H1 (cell line): ENCODE measurements around the gene ZNF132. TPM values are rescaled to one million over a fixed set of nuclear protein-coding genes. Genes with fewer than 3 reads are reported as not detected.

Experiments
- CTCF ChIA-PET: fragments of 300-600 bp; sonication (Branson Sonifier 250); formaldehyde crosslinking; loops from one replicate; lab custom pipeline; 2021; ENCODE audit not compliant: partially characterized antibody; lab: Charles Lee
- POLR2A ChIA-PET: fragments of 300-600 bp; sonication (Branson Sonifier 250); formaldehyde crosslinking; loops from one replicate; lab custom pipeline; 2021; ENCODE audit warnings: inconsistent platforms; ENCODE audit not compliant: partially characterized antibody; lab: Charles Lee
- DNase-seq, 2 experiments: peaks; one replicate each; pipeline versions ENCODE4 v3.0.0 to v3.0.0-alpha.2; 2010 to 2022; ENCODE audit warnings: low spot score in 2 of 2, low read depth in 1 of 2, mixed read lengths in 1 of 2
- FAIRE-seq: peaks from 2 replicates; lab custom pipeline; 2011; peaks lifted over from hg19 to GRCh38; lab: Jason Lieb, UNC
- H2AFZ ChIP-seq: 2 replicates; pipeline ENCODE4 v1.8.1; 2012; ENCODE audit warnings: low read length, inconsistent platforms
- H2AK5ac ChIP-seq: 2 replicates; pipeline ENCODE4 v1.6.1; 2013; ENCODE audit warnings: low read depth, low read length
- H2BK120ac ChIP-seq: replicated peaks from 2 replicates; pipeline ENCODE3; 2013; ENCODE audit warnings: low read depth, low read length, inconsistent platforms
- H2BK12ac ChIP-seq: 2 replicates; pipeline ENCODE4 v1.6.1; 2013; ENCODE audit warnings: low read depth, low read length
- H2BK15ac ChIP-seq: 2 replicates; pipeline ENCODE4 v1.6.1; 2013; ENCODE audit warnings: low read length
- H2BK20ac ChIP-seq: 2 replicates; pipeline ENCODE4 v1.6.1; 2013; ENCODE audit warnings: low read length
- H2BK5ac ChIP-seq: 2 replicates; pipeline ENCODE4 v1.6.1; 2013; ENCODE audit warnings: low read depth, low read length
- H3K14ac ChIP-seq: 2 replicates; pipeline ENCODE4 v1.6.1; 2013; ENCODE audit warnings: inconsistent platforms; ENCODE audit not compliant: insufficient read length
- H3K18ac ChIP-seq: 2 replicates; pipeline ENCODE4 v1.6.1; 2013; ENCODE audit warnings: low read length; ENCODE audit errors: extremely low read depth
- H3K23ac ChIP-seq: 2 replicates; pipeline ENCODE4 v1.6.1; 2013; ENCODE audit warnings: inconsistent platforms; ENCODE audit not compliant: insufficient read length
- H3K23me2 ChIP-seq: 2 replicates; pipeline ENCODE4 v1.6.1; 2013; ENCODE audit warnings: low read depth, low read length
- H3K27ac ChIP-seq: 2 replicates; pipeline ENCODE4 v1.6.1; 2011; ENCODE audit warnings: low read depth, low read length, inconsistent platforms
- H3K27me3 ChIP-seq, 4 experiments: replicated peaks in 1 of 4; 1 replicate in 1 of 4; 2 replicates in 3 of 4; pipeline versions ENCODE4 v1.6.1 to v1.8.1; 2011 to 2013; ENCODE audit warnings: low read length in 3 of 4, mild to moderate bottlenecking in 3 of 4, inconsistent platforms in 2 of 4, mixed read lengths in 2 of 4, moderate library complexity in 1 of 4; ENCODE audit not compliant: control insufficient read depth in 3 of 4, insufficient read depth in 3 of 4; ENCODE audit errors: extremely low read depth in 1 of 4
- H3K36me3 ChIP-seq, 4 experiments: 2 replicates each; pipeline versions ENCODE4 v1.6.1 to v1.8.1; 2011 to 2013; ENCODE audit warnings: mild to moderate bottlenecking in 4 of 4, low read length in 3 of 4, moderate library complexity in 2 of 4, control low read depth in 1 of 4, inconsistent platforms in 1 of 4; ENCODE audit not compliant: insufficient read depth in 4 of 4, control insufficient read depth in 2 of 4
- H3K4ac ChIP-seq: replicated peaks from 2 replicates; pipeline ENCODE3; 2013; ENCODE audit warnings: low read length, low read depth, mixed read lengths, inconsistent platforms; ENCODE audit not compliant: insufficient read length
- H3K4me1 ChIP-seq, 4 experiments: replicated peaks in 1 of 4; 1 replicate in 1 of 4; 2 replicates in 3 of 4; pipeline versions ENCODE4 v1.6.1 to v1.8.1; 2011 to 2013; ENCODE audit warnings: low read length in 3 of 4, inconsistent platforms in 2 of 4, mixed read lengths in 1 of 4; ENCODE audit not compliant: insufficient read depth in 4 of 4, control insufficient read depth in 3 of 4
- H3K4me2 ChIP-seq, 2 experiments: 2 replicates each; pipeline versions ENCODE4 v1.6.1 to v1.8.1; 2011 to 2013; ENCODE audit warnings: low read depth in 2 of 2, low read length in 2 of 2, control low read depth in 1 of 2, inconsistent platforms in 1 of 2, mild to moderate bottlenecking in 1 of 2; ENCODE audit not compliant: insufficient read depth in 1 of 2
- H3K4me3 ChIP-seq, 4 experiments: fragments of 200-600, 300-600 bp in 1 of 4; sonication (generic), shearing (Covaris generic), sonication (Bioruptor Twin) in 1 of 4; 2 replicates each; pipeline versions ENCODE4 v1.5.1 to v1.8.1; 2011 to 2016; ENCODE audit warnings: low read length in 4 of 4, low read depth in 3 of 4, control low read depth in 2 of 4, inconsistent platforms in 2 of 4, mild to moderate bottlenecking in 2 of 4, mixed read lengths in 1 of 4, moderate library complexity in 1 of 4; ENCODE audit not compliant: insufficient read depth in 2 of 4; ENCODE audit errors: extremely low read depth in 1 of 4
- H3K56ac ChIP-seq: replicated peaks from 2 replicates; pipeline ENCODE3; 2013; ENCODE audit warnings: low read depth, mild to moderate bottlenecking, mixed read lengths, low read length, inconsistent platforms; ENCODE audit not compliant: insufficient read length
- H3K79me1 ChIP-seq: 2 replicates; pipeline ENCODE4 v1.6.1; 2013; ENCODE audit warnings: low read depth, low read length, control low read depth
- H3K79me2 ChIP-seq, 2 experiments: 2 replicates each; pipeline versions ENCODE4 v1.6.1 to v1.8.1; 2012 to 2013; ENCODE audit warnings: low read length in 2 of 2, mild to moderate bottlenecking in 2 of 2, inconsistent platforms in 1 of 2; ENCODE audit not compliant: insufficient read depth in 2 of 2, control insufficient read depth in 1 of 2
- H3K9ac ChIP-seq, 4 experiments: replicated peaks in 1 of 4; 1 replicate in 1 of 4; 2 replicates in 3 of 4; pipeline versions ENCODE4 v1.6.1 to v1.8.1; 2011 to 2013; ENCODE audit warnings: low read depth in 3 of 4, low read length in 3 of 4, control low read depth in 2 of 4, mild to moderate bottlenecking in 2 of 4, moderate library complexity in 2 of 4, inconsistent platforms in 1 of 4; ENCODE audit errors: extremely low read depth in 1 of 4
- H3K9me3 ChIP-seq, 2 experiments: 2 replicates each; pipeline versions ENCODE4 v1.6.1 to v1.8.1; 2012 to 2013; ENCODE audit warnings: mild to moderate bottlenecking in 2 of 2, moderate library complexity in 2 of 2, control low read depth in 1 of 2, inconsistent platforms in 1 of 2, low read depth in 1 of 2, low read length in 1 of 2, mixed read lengths in 1 of 2; ENCODE audit not compliant: insufficient read depth in 2 of 2
- H4K20me1 ChIP-seq, 2 experiments: replicated peaks in 1 of 2; 2 replicates each; pipeline versions ENCODE3 to v1.8.1; 2011 to 2013; ENCODE audit warnings: inconsistent platforms in 2 of 2, low read length in 2 of 2, mild to moderate bottlenecking in 1 of 2; ENCODE audit not compliant: insufficient read depth in 2 of 2, control insufficient read depth in 1 of 2
- H4K5ac ChIP-seq: 2 replicates; pipeline ENCODE4 v1.6.1; 2013; ENCODE audit warnings: low read length, low read depth, mixed read lengths, inconsistent platforms; ENCODE audit not compliant: insufficient read length
- H4K8ac ChIP-seq: 2 replicates; pipeline ENCODE4 v1.8.0; 2013; ENCODE audit warnings: mild to moderate bottlenecking, moderate library complexity, low read length, inconsistent platforms; ENCODE audit not compliant: insufficient read depth; ENCODE audit errors: extremely low read depth
- H4K91ac ChIP-seq: replicated peaks from 2 replicates; pipeline ENCODE3; 2013; ENCODE audit warnings: low read length, mixed read lengths, inconsistent platforms; ENCODE audit not compliant: insufficient read length
- ATF3 ChIP-seq: IDR thresholded peaks from 2 replicates; pipeline ENCODE4 v1.6.1; 2011; ENCODE audit warnings: low read depth, mild to moderate bottlenecking, low read length; ENCODE audit not compliant: insufficient read depth
- CTCF ChIP-seq, 3 experiments: IDR thresholded peaks; 1 replicate in 2 of 3; 2 replicates in 1 of 3; pipeline versions ENCODE4 v1.5.1 to v1.6.1; 2011; ENCODE audit warnings: low read length in 3 of 3, mild to moderate bottlenecking in 3 of 3, inconsistent platforms in 2 of 3, low read depth in 1 of 3, moderate library complexity in 1 of 3; ENCODE audit not compliant: insufficient read depth in 1 of 3; ENCODE audit errors: control extremely low read depth in 1 of 3
- E2F6 ChIP-seq: IDR thresholded peaks from 2 replicates; pipeline ENCODE4 v1.6.1; 2012; ENCODE audit warnings: inconsistent platforms
- HDAC6 ChIP-seq: IDR thresholded peaks from one replicate; pipeline ENCODE4 v1.7.1; 2012; ENCODE audit warnings: low read depth, mild to moderate bottlenecking, inconsistent platforms, low read length, moderate library complexity
- JUN ChIP-seq: IDR thresholded peaks from 2 replicates; pipeline ENCODE4 v1.6.1; 2011; ENCODE audit warnings: low read depth, mild to moderate bottlenecking, improper control_type of control experiment, low read length
- JUND ChIP-seq: IDR thresholded peaks from 2 replicates; pipeline ENCODE4 v1.6.1; 2011; ENCODE audit warnings: mild to moderate bottlenecking, improper control_type of control experiment, low read length
- POLR2A ChIP-seq, 2 experiments: IDR thresholded peaks; 1 replicate in 1 of 2; 2 replicates in 1 of 2; pipeline ENCODE4 v1.6.1; 2011; ENCODE audit warnings: low read depth in 2 of 2, low read length in 2 of 2, mild to moderate bottlenecking in 2 of 2; ENCODE audit errors: control extremely low read depth in 1 of 2
- RBBP5 ChIP-seq: IDR thresholded peaks from 2 replicates; pipeline ENCODE4 v1.7.1; 2012; ENCODE audit warnings: low read depth, mild to moderate bottlenecking, inconsistent platforms, low read length, moderate library complexity, borderline replicate concordance
- SP1 ChIP-seq: IDR thresholded peaks from 2 replicates; pipeline ENCODE4 v1.6.1; 2011; ENCODE audit warnings: low read depth, low read length
- TAF7 ChIP-seq: optimal IDR thresholded peaks from 2 replicates; pipeline ENCODE3; 2011; ENCODE audit warnings: low read depth, mild to moderate bottlenecking, inconsistent platforms, low read length, moderate library complexity, borderline replicate concordance
- WGBS, 2 experiments: shearing (Covaris generic) in 1 of 2; methylation state at CpG; one replicate each; pipeline versions ENCODE4 v1.1.6 to v1.1.7; 2013 to 2015; ENCODE audit warnings: low lambda C conversion rate in 2 of 2, mixed read lengths in 2 of 2, inconsistent platforms in 1 of 2, low coverage in 1 of 2, missing lambda C conversion rate in 1 of 2; ENCODE audit not compliant: insufficient replicate concordance in 2 of 2, insufficient coverage in 1 of 2, insufficient read length in 1 of 2; ENCODE audit errors: extremely low coverage in 1 of 2, missing lambda C conversion rate in 1 of 2; 5-methylcytosine and 5-hydroxymethylcytosine counted together
- polyA plus RNA-seq, 7 experiments: library from polyadenylated mRNA; depleted of rRNA in 3 of 7; stranded (reverse) in 5 of 7; unstranded in 2 of 7; fragments of >200 nt in 5 of 7; fragments of 200-250 nt in 2 of 7; gene quantifications; 1 replicate in 5 of 7; 2 replicates in 1 of 7; 4 replicates in 1 of 7; pipeline versions ENCODE4 v1.2.1 to v1.2.3, GENCODE V29; 2011 to 2013; ENCODE audit warnings: missing spikeins in 2 of 7, mixed read lengths in 2 of 7
- total RNA-seq: library from RNA; stranded (reverse); fragmentation: NEBNext Ultra II Directional; extraction: Animal tissue kit (Norgen Biotek cat#: 25700); gene quantifications from 2 replicates; pipeline ENCODE4 v1.2.1, GENCODE V29; 2021

The ZNF132 gene
- total and polyA plus RNA-seq, 2 of the 8 experiments (the other 6 are each of a cell fraction or from before 2014, with no cell fraction given) = 0.89 to 1.9 TPM

- Histone ChIP-seq H4K5ac (no peak overlapping the region), H2AK5ac (no peak overlapping the region), H3K23me2 (no peaks in the 10 kb centered on the region), H3K36me3 (peaks cover 0 to 14% (median 6%) of the 10 kb centered on the region in 4 experiments; a peak in 4 of 8 replicates), H3K79me1 (no peaks in the 10 kb centered on the region), H3K9ac (no peak overlapping the region), H3K27ac (no peak overlapping the region), H3K23ac (no peak overlapping the region), H2BK120ac (no peak overlapping the region), H2BK5ac (no peak overlapping the region), H3K56ac (no peak overlapping the region), H3K4me2 (no peak overlapping the region), H3K9me3 (peaks cover 6 to 7% of the 10 kb centered on the region in 2 experiments; a peak in 2 of 4 replicates), H2AFZ (no peak overlapping the region), H3K4me3 (no peak overlapping the region), H3K18ac (no peak overlapping the region), H4K8ac (no peak overlapping the region), H2BK15ac (no peak overlapping the region), H3K14ac (no peak overlapping the region), H3K27me3 (no peaks in the 10 kb centered on the region), H3K4ac (no peak overlapping the region), H2BK20ac (no peak overlapping the region), H3K79me2 (no peaks in the 10 kb centered on the region), H4K91ac (no peak overlapping the region), H2BK12ac (no peak overlapping the region), H3K4me1 (no peaks in the 10 kb centered on the region), H4K20me1 (no peaks in the 10 kb centered on the region)
- ChIA-PET POLR2A (interaction anchor here (1.6 to 2.1 kb wide), 2 partner anchors 21 to 22 kb away, joined by 4 to 8 read pairs; partner anchors contain the start of gene RNF225), CTCF (interaction anchor here (1.0 to 1.3 kb wide), 3 partner anchors 11 to 51 kb away, joined by 3 read pairs; no protein-coding TSS in a partner anchor)
- FAIRE-seq (no peak), DNase-seq (no peak)
- 91% methylated on average over 7 of the region's 7 CpGs; no CpG with 5 or more reads in 1 of the 2 experiments for WGBS, 2 experiments
- TF ChIP-seq JUN = no peak
- TF ChIP-seq RBBP5 = no peak
- TF ChIP-seq E2F6 = no peak
- TF ChIP-seq JUND = no peak
- TF ChIP-seq HDAC6 = no peak
- no peak for TF ChIP-seq TAF7
- TF ChIP-seq SP1 = no peak
- TF ChIP-seq CTCF (IDR thresholded peaks at IDR 0.05; ENCODE audit: control extremely low read depth in 1 of 3, insufficient read depth in 1 of 3, low read depth in 1 of 3, low read length in 3 of 3) = no peak
- no peak for TF ChIP-seq POLR2A (IDR thresholded peaks at IDR 0.05; ENCODE audit: control extremely low read depth in 1 of 2, low read depth in 2 of 2, low read length in 2 of 2)
- TF ChIP-seq ATF3 = no peak
Measured at GRCh38 chr19:58417071-58417470, 22.9 kb downstream of the ZNF132 start.
